Activated CD8-positive, alpha-beta memory T cell treated with anti-CD3 and anti-CD28 coated beads for 4 hours (primary cell): ENCODE measurements around the gene NIBAN1.
"Not testable (repeated sequence)": the region's sequence is repeated elsewhere in the genome, so short reads cannot be mapped to it uniquely, and the experiment has no call there.

Source experiments
- DNase-seq, 2 donors: peaks; one replicate each; pipeline ENCODE4 v3.0.0-alpha.2; 2020; ENCODE audit warnings: low read depth in 2 of 2

NIBAN1 gene

DNA sequence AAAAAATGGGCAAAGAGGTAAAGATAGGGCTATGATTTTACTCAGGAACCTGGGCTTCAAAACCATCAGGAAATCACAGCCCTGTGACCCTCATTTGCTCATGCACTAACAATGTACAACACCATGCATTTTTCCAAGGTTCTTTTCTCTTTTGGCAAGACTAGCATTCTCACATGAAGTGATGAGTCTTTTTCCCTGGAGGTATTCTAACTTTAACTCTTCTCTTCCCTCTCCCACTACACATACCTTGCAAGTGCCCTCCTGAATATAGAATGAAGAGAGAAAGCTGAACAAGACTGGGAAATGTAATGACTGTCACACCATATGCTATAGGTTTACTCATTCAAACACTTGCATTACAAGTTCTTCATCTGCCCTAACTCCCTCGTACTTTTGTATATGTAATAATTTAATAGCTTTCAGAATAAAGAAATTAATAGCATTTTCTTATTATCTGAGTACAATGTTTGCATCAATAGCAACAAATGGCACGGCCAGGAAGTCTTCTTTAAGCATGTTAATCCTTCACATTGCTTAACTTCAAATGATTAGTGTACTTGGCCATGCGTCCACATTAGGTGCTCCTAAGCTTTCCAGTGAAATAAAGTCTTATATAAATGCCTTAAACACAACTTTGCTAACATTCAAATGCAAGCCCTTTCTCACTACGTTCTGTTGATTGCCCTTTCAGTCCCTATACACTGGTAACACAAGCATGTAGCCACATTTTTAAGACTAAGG lies 1.8 kb downstream of the NIBAN1 start:
- DNase-seq = no peak

- no peak for DNase-seq
These were observed 2.6 kb downstream of the NIBAN1 start for GRCh38 chr1:184971522-184972265.

- no peak for DNase-seq
These were observed 3.6 kb downstream of the NIBAN1 start for GRCh38 chr1:184970691-184971161.

GRCh38 chr1:184966989-184967388 lies 7.3 kb downstream of the NIBAN1 start:
- DNase-seq = no peak

DNA sequence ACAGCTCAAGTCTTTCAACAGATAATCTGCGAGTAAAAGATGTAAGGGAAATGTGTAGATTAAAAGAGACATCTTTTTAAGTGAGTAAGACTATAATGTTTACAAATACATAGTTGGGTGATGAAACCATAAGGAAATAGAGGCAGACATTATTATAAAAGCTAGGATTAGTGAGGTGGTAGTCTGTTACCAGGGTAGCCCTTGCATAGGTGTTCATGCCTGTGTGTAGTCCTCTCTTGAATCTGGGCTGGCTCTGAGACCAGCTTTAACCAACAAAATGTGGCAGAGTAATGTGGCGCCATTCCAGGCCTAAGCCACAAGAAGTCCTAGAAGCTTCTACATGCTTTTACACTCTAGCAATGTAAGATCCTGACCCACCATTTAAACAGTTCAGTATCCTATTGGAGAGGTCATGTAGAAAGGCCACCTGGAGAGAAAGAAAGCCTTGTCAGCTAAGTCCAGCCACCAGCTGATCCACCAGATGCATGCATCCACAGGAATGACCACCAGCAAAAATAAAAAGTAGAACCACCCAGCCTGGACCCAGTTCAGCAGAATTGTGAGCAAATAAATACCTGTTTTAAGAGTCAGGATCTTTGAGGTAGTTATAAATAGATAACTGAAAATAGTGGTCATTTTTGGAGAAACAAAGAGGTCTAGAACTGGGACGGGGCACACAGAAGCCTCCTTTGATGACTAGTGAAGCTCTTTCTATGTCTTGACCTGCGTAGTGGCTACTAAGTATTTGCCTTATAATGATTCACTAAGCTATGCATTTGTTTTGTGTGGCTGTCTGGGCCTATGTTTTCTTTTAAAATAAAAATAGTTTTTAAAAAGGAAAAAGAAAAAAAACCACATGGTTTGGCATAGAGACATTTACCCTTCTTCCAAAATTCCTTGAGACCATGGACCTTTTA lies 8.1 kb downstream of the NIBAN1 start:
- no peak for DNase-seq

- DNase-seq = no peak
These were observed 8.9 kb downstream of the NIBAN1 start for GRCh38 chr1:184965439-184965838.

GRCh38 chr1:184959626-184960025 lies 14.7 kb downstream of the NIBAN1 start:
- no peak for DNase-seq

DNA sequence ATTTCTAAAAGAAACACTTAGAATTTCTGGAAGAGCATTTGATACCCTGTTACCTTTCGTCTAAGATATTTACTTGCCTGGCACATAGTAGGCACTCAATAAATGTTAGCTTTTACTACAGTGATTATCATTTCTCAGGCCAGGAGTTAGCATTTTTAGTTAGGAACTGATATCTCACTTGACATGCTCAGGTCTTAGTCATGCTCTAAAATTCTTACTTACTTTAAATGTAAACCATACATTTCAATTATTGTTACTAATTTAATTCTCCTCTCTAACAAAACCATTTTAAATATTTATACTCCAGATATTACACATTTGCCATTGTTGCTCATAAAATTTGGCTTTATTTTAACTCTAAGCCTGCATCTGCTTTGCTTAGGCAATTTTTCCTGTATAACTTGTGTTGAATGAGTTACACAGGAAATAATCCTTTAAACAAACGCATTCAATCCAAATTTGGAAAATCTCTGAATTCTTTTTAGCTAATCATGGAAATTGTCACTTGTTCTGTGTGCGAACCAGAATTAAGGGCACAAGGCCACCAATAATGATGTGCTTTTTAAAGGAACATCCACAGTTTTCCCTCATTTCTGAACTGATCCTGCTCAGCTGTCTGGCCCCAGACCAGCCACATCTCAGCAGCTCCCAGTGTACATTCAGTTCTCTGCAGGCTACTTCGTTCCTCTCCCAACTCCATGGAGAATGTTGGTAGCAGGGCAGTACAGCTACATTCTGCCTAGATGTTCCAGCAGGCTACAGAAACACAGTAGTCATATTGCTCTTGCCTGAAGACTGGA lies 15.6 kb downstream of the NIBAN1 start:
- DNase-seq = no peak

DNA sequence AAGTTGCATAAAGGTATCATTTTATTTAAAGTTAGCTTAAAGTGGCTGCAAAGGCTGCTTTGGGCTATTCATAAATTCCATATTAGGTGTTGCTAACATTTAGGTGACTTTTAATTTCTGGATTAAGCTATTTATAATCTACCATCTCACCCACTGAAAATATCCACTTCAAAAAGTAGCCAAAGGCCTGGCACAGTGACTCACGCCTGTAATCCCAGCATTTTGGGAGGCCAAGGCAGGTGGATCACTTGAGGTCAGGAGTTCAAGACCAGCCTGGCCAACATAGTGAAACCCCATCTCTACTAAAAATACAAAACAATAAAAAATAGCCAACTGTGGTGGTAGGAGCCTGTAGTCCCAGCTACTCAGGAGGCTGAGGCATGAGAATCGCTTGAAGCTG lies 16.4 kb downstream of the NIBAN1 start:
- DNase-seq = not testable (repeated sequence)

DNA sequence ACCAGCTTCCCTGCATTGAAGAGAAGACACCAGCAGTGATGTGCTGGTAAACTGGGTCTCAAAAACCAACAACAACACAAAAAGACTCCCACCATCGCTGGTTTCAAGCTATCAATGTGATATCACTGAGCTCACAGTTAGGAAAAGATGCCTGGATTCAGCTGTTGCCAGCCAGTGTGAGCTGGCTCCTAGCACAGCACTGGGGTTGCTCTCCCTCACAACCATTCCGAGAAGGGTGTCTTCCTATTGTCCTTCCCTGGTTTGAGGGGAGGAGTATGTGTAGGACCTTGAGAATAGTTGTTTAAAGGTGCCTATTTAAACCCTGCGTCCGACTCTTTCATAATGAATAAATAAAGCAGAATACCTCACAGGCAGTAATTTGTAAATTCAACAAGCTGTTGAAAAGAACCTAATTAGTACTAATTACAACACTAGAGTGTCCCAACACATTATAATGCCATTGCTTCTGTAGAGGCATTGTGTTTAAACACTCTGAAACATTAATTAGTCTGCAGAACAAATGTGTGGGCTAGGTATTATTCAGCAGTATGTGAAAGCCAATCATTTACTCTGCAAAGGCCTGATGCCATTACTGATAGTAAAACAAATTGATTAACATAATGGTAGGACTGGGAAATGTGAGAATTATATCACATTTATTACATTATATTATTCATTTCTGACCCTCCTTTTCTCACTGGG lies 17.2 kb downstream of the NIBAN1 start:
- no peak for DNase-seq

DNA sequence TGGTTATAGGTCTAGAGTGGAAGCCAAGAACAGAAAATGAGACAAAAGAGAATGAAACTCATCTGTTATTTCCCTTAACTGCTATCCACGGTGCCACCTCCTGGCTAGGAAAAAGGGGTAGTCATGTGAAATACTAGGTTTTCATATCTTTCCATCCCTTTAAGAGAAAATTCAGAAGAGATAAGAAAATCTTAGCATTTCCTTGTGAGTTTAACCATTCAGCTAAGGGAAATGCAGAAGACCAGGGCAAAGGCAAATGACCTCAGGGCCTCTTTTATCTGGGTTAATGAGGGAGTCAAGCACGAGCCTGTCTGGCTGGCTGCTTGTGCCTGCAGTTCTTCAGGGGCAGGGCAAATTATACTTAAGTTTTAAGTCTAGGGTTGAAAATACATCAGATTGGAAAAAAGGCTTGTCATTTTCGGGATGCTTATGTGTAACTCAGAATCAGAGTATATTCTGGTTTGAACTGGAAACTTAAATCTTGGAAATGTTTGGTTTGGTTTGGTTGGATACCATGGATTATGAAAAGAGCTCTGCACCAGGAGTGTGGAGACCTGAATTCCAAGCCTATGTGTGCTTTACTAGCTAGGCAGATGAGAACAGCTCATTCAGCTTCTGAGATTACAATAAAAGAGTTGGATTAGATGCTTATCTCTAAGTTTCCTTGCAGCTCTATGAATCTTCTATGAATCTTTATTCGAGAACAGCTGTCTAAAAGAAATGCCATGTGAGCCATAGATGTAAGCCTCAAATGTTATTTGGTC lies 19.9 kb downstream of the NIBAN1 start:
- no peak for DNase-seq

DNA sequence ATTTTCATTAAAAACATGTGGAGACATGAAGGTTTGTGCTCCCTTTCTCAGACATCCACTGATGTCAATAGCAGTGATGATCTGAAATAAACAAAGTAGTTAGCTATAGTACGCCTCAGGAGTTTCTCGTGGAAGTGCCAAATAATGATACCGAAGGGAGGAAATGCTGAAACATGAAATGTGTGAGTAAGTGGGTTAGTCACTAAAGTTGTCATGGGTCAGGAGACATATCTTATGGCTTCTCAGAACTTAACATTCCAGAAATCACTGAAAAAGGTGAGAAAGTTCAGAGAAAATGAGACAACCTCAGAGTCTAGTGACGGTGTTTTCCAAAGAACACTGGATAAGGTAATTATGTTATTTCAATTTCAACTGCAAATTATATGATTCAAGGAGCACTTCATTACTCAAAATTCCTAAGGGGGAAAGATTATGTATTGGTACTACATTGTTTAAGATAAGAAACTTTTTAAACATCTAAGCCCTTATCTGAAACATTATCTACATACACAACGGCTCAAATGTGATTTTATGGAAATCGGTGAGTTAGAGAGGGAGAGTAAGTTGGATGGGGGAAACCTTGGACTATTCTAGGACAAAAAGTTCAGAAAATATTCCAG lies 20.6 kb downstream of the NIBAN1 start:
- DNase-seq = no peak

- DNase-seq = no peak
These were observed 21.9 kb downstream of the NIBAN1 start for GRCh38 chr1:184952428-184952827.

- DNase-seq = no peak
These were observed 22.5 kb downstream of the NIBAN1 start for GRCh38 chr1:184951788-184952187.

- DNase-seq = no peak
These were observed 23.4 kb downstream of the NIBAN1 start for GRCh38 chr1:184950906-184951305.

DNA sequence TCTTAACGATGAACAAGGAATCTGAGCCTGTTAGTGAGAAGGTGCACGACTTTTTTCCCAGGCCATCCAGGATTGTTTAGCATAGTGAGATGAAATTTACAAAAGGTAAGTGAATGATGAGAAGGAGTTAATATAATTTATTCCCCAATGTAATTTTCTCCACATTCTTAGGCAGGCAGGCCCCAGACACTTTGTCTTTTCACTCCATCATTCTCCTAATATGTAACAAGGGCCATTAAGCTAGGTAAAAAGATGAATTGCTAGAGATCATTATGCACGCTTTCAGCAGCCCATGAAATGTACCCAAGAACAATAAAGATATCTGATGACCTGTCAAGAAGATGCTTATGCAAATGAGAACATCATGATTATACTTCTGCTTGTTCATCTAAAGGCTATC lies 24.1 kb downstream of the NIBAN1 start:
- no peak for DNase-seq

DNA sequence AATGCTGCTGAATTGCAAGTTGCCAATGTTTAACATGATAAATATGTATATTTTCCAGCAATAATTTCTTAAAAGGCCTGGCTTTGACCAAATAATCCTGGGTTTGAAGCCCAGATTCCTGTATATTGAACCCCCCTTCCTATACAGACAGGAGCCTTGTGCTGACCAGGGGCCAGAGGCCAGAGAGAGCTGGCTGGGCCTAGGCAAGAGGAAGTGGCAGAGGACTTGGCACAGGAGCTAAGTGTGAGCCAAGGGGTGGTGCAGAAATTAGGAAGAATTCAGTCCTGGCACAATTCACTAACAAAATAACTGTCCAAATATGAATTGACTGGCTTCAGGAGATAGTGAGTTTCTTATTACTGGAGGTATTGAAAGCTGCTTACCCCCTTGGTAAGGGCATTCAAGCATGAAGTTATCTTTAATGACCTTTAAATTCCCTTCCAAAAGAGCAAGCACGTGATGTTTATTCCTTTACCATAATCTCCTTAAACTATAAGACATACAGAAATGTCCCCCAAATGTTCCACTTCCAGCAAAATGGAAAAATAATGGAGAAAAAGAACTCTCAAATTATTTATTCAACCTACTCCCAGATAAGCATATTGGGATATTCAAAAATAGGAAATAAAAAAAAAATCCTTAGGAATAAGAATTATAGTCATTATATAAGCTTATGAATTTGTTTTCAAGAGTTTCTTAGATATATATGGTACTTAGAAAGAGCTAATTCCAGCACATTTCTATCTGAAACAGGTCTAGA lies 26.6 kb downstream of the NIBAN1 start:
- no peak for DNase-seq

- no peak for DNase-seq
These were observed 28.5 kb downstream of the NIBAN1 start for GRCh38 chr1:184945678-184946412.
